AG09309 (cell line): ENCODE measurements around the gene GOSR1.
"Not testable (repeated sequence)": the region's sequence is repeated elsewhere in the genome, so short reads cannot be mapped to it uniquely, and the experiment has no call there.

Source experiments
- DNase-seq: peaks from one replicate; pipeline ENCODE4 v3.0.0-alpha.2; 2010; ENCODE audit warnings: low read depth
- H3K4me3 ChIP-seq: 2 replicates; pipeline ENCODE4 v1.5.1; 2011; ENCODE audit warnings: mild to moderate bottlenecking, low read depth, low read length, moderate library complexity; ENCODE audit not compliant: control insufficient read depth
- CTCF ChIP-seq: IDR thresholded peaks from 2 replicates; pipeline ENCODE4 v1.5.1; 2011; ENCODE audit warnings: mild to moderate bottlenecking, low read depth, low read length, inconsistent platforms; ENCODE audit not compliant: insufficient read depth, control insufficient read depth; ENCODE audit errors: missing control alignments

Gene GOSR1

GRCh38 chr17:30565073-30565935, 88.1 kb downstream of the GOSR1 start:
- DNase-seq: no peak
- TF ChIP-seq CTCF: peak; percentile 15
- no peak overlapping the region for H3K4me3 ChIP-seq

GRCh38 chr17:30566104-30566503, 88.9 kb downstream of the GOSR1 start:
- not testable (repeated sequence) for DNase-seq

GRCh38 chr17:30566516-30567225, 89.5 kb downstream of the GOSR1 start:
- DNase-seq, H3K4me3 ChIP-seq: not testable (repeated sequence)

More at GRCh38 chr17:30566104-30566503, 88.9 kb downstream of the GOSR1 start:
- H3K4me3 ChIP-seq: not testable (repeated sequence)

GRCh38 chr17:30567231-30568116, 90.3 kb downstream of the GOSR1 start:
- no peak for TF ChIP-seq CTCF
- H3K4me3 ChIP-seq: no peak overlapping the region
- DNase-seq: no peak

GRCh38 chr17:30568117-30568430, 90.9 kb downstream of the GOSR1 start:
- no peak for TF ChIP-seq CTCF
- DNase-seq: no peak
- H3K4me3 ChIP-seq: no peak overlapping the region

GRCh38 chr17:30569531-30570175, 92.4 kb downstream of the GOSR1 start:
- DNase-seq: not testable (repeated sequence)

GRCh38 chr17:30570191-30570590, 93.0 kb downstream of the GOSR1 start:
- no peak for DNase-seq
- TF ChIP-seq CTCF: no peak
- no peak overlapping the region for H3K4me3 ChIP-seq

More at GRCh38 chr17:30569531-30570175, 92.4 kb downstream of the GOSR1 start:
- not testable (repeated sequence) for H3K4me3 ChIP-seq
